Right forelimb (tissue), 1 donor: Measurements from ENCODE around the gene KIF16B.

Experiments used
- DNase-seq: peaks from one replicate; pipeline ENCODE4 v3.0.0-alpha.2; 2018

Gene KIF16B

GRCh38 chr20:16517946-16518783 lies 55.1 kb downstream of the KIF16B start:
- DNase-seq: peak; percentile 49

- no peak for DNase-seq
These were observed 56.5 kb downstream of the KIF16B start for GRCh38 chr20:16516794-16517193.

GRCh38 chr20:16515046-16515445 lies 58.2 kb downstream of the KIF16B start:
- no peak for DNase-seq

GRCh38 chr20:16514140-16514539 lies 59.1 kb downstream of the KIF16B start:
- DNase-seq: no peak

GRCh38 chr20:16505894-16506293 lies 67.4 kb downstream of the KIF16B start:
- DNase-seq: no peak

GRCh38 chr20:16501301-16501700 lies 71.9 kb downstream of the KIF16B start:
- no peak for DNase-seq

GRCh38 chr20:16500197-16500596 lies 73.1 kb downstream of the KIF16B start:
- no peak for DNase-seq

GRCh38 chr20:16498526-16499253 lies 74.6 kb downstream of the KIF16B start:
- DNase-seq: no peak

- DNase-seq: no peak
These were observed 75.4 kb downstream of the KIF16B start for GRCh38 chr20:16497896-16498295.

GRCh38 chr20:16493486-16493885 lies 79.8 kb downstream of the KIF16B start:
- no peak for DNase-seq

- DNase-seq: no peak
These were observed 81.8 kb downstream of the KIF16B start for GRCh38 chr20:16491294-16491905.

GRCh38 chr20:16490696-16491095 lies 82.6 kb downstream of the KIF16B start:
- DNase-seq: no peak

- DNase-seq: no peak
These were observed 84.6 kb downstream of the KIF16B start for GRCh38 chr20:16488616-16489015.

GRCh38 chr20:16488086-16488485 lies 85.2 kb downstream of the KIF16B start:
- DNase-seq: no peak

- DNase-seq: no peak
These were observed 86.7 kb downstream of the KIF16B start for GRCh38 chr20:16486532-16486931.

- no peak for DNase-seq
These were observed 87.8 kb downstream of the KIF16B start for GRCh38 chr20:16485401-16485800.

- no peak for DNase-seq
These were observed 90.2 kb downstream of the KIF16B start for GRCh38 chr20:16483024-16483423.

GRCh38 chr20:16481977-16482376 lies 91.3 kb downstream of the KIF16B start:
- DNase-seq: no peak

GRCh38 chr20:16479666-16480065 lies 93.6 kb downstream of the KIF16B start:
- no peak for DNase-seq

GRCh38 chr20:16477632-16478031 lies 95.6 kb downstream of the KIF16B start:
- DNase-seq: no peak

- no peak for DNase-seq
These were observed 97.2 kb downstream of the KIF16B start for GRCh38 chr20:16476032-16476431.

- DNase-seq: no peak
These were observed 98.0 kb downstream of the KIF16B start for GRCh38 chr20:16475225-16475624.

- DNase-seq: no peak
These were observed 98.9 kb downstream of the KIF16B start for GRCh38 chr20:16474363-16474762.
